Activated CD4-positive, alpha-beta T cell treated with anti-CD3 and anti-CD28 coated beads, Interleukin-2, amount 50 U/mL, for 48 hours (primary cell): ENCODE results near the gene TP53I11.

ENCODE experiments used
- DNase-seq, 2 experiments: peaks; one replicate each; pipeline ENCODE4 v3.0.0-alpha.2; 2020

The TP53I11 gene

GRCh38 chr11:44938066-44938691, 12.5 kb downstream of the TP53I11 start:
- no peak for DNase-seq

GRCh38 chr11:44936951-44937543, 13.6 kb downstream of the TP53I11 start:
- DNase-seq, result no peak

- DNase-seq, result peak; percentile 86 to 91
Observed at GRCh38 chr11:44936525-44936924, 14.2 kb downstream of the TP53I11 start.

DNA sequence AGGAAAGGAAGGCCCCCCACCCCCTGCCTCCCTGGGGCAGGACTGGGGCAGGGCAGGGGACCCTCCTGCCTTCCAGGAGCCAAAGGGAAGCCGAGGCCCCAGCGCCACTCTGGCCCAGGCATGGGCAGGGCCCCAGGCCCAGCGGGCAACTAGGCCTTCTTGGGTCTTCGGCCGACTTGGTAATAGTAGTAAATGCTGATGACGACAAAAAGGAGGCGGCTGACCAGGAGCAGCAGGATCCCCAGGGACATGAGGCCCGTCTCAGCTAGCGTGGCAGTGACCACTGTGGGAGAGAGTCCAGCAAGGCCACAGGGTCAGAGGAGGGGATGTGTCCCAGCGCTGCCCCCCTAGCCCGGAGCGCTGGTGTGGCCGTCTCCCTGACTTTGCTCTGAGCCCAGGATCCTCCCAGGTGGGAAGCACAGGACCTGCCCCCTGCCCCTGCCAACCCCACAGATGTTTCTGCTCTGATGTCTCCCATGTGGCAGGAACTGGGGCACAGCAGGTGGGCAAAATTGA, 15.9 kb downstream of the TP53I11 start:
- DNase-seq, result no peak

DNA sequence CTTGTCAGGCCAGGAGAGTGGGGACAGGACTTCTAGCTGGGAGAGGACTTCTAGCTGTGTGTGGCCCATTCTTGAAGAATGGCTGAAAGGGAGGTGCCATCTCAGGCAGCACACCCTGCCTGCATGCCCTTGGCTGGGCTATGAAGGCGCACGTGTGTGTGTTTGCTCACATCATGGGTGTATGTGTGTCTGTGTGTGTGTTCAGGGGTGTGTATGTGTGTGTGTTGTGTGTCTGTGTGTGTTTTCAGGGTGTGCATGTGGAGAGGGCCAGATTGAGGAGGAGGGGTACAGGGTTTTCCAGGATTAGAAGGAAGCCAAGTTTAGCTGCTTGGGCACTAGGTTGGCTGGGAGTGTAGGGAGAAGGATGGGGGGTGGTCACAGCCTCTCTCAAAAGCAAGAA, 16.6 kb downstream of the TP53I11 start:
- DNase-seq, result no peak

DNA sequence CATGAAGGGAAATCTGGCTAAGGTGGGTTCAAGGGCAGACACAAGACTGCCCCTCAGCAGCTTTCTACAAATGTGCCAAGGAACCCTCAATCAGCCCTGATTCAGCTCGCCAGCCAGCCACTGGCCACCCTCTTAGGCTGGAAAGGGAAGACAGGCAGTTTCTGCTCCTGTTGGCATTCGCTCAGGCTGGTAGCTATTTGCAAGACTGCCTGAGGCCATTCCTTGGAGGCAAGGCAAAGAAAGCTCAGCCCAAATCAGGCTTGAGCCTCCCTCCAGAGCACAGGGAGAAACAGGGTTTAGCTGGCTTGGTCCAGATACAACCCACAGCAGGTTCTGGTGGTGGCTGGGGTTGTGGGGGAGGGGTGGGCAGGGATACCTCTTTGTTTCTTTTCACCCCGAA, 19.2 kb downstream of the TP53I11 start:
- no peak for DNase-seq

DNA sequence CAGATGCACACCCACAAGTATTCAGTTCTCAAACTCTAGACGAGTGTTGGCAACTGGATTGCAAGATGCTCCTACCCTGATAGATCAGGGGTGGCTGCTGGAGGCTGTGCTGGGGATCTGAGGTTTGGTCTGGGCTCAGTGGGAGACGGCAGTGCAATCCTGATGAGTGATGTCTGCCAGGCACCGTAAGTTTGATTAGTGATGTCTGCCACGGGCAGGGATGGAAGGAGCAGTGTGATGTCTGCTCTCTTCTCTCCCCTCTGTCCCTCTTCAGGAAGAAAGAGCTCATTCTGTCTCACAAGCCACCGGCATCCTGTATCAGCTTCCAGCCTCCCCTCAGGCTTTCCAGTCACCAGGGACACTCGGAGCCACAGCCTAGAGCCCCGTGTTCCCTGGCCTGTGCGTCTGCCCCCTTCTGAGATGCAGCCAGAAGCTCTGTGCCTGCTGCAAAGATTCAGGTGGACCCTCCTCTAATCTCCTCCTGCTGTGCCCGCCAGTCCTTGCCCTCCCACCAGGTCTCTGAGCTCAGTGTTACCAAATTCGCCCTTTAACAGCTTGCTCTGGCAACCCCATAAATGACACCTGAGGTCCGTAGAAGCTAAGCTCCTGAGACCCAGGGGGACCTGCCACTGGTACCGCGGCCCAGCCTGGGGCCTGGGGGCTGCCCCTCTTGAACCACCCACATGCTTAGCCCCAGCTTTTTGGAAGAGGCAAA, 19.9 kb downstream of the TP53I11 start:
- DNase-seq, result no peak

DNA sequence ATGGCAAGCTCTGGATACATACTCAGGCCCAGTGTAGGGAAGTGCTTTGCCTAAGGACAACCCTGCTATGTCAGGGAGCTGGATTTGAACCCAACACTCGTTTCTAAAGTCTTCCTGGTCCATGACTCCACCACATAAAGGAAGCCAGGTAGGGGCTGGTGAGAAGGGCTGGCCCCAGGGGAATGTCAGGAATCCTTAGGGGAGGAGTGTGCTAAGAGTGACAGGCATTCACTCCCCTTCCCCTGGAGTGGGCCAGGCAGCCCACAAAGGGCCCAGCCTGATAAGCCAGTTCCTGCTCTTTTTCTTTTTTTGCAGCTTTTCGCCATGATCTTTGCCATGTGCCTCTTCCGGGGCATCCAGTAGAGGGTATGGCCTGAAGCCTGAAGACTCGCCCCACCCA, 21.9 kb downstream of the TP53I11 start:
- DNase-seq, result no peak

DNA sequence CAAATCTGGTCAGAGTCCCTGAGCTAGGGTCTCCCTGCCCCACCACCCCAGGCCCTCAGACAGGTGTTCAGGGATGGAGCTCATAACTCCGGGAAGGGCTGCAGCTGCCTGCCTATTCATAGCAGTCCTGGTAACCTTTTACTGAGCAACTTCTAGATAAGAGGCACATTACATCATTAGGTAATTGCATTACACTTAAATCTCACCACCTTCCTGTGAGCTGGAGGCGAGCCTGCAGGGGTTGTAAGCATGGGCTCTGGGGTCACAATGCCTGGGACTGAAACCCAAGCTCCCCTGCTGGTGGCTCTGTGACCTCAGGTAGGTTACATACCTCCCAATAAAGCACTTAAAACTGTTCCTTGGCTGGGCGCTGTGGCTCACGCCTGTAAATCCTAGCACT, 22.5 kb downstream of the TP53I11 start:
- DNase-seq, result no peak

GRCh38 chr11:44927174-44927661, 23.5 kb downstream of the TP53I11 start:
- peak; percentile 66 to 71 for DNase-seq

- no peak for DNase-seq
Observed at GRCh38 chr11:44926036-44926435, 24.6 kb downstream of the TP53I11 start.

GRCh38 chr11:44923806-44924205, 26.9 kb downstream of the TP53I11 start:
- DNase-seq, result no peak

DNA sequence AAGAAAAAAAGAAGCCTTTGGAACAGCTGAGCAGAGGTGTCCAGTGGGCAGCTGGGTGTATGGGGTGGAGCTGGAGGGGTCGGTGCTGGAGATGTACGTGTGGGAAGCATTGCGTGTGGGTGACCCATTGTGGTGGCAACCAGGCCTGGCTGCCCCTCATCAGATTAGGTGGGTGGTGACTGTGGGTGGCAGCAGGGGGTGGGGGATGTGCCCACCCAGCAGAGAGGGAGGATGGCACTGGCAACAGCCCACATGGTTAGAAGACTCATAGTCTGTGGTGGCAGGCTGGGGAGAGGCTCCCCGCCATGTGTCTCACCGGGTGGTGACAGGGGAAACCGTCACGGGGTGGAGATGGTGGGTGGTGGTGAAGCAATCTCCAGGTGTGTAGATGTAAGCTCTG, 27.6 kb downstream of the TP53I11 start:
- no peak for DNase-seq

GRCh38 chr11:44920451-44920850, 30.2 kb downstream of the TP53I11 start:
- DNase-seq, result no peak

DNA sequence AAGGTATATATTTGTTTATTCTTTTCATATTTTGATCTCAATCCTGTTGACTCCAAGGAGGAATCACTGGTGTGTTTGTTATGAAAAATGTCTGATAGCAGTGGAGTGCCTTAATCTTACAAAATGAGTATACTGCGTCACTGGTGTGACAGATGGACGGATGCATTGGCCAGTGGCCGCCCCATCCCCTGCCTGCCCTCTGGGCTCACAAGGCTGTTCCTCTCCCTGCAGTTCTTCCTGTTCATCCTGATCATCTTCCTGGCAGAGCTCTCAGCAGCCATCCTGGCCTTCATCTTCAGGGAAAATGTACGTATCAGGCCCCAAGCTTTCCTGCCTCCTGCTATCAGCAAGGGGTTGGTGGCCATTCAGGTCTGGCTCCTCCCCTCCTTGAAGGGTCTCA, 32.9 kb downstream of the TP53I11 start:
- DNase-seq, result no peak

DNA sequence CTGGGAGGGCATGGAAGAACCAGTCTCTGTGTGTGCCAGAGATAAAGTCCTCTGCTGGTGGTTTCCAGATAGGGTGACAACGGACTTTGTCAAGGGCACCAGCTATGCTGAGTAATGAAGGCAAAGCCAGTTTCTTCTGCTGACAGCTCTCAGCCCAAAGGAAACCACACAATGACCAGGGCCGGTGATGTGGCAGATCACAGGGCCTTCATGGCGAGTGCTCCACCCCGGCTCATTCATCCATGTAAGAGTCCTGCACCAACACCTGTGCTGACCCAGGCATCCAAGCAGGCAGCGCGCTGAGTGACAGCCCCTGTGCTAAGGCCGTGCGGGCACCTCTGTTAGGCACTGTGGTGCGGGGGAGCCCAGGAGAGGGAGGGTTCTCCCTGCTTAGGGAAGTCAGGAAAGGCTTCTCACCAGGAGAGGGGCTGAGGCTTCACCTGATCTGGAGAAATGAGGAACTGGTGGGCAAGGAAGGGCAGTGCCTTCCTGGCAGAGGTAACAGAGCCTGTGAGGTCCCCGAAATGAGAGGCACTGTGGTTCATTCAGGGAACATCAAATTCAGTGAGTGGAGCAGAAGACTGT, 33.8 kb downstream of the TP53I11 start:
- DNase-seq, result no peak

DNA sequence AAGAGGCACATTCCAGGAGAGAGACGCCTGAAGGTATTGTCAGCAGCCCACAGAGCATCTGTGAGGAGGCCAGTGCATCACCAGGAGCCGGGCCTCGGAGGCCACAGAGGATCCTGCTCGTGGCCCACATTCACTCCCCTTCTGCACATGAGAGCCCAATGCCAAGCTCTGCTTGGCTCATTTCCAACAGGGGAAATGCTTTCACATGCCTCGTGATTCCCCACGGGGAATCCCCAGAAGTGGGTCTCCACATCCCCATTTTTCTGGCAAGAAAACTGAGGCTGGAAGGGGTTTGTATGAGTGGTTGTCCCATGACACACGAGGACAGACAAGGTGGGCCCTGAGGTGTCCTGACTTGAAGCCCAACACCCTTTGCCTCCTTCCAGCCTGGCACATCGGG, 34.4 kb downstream of the TP53I11 start:
- no peak for DNase-seq

DNA sequence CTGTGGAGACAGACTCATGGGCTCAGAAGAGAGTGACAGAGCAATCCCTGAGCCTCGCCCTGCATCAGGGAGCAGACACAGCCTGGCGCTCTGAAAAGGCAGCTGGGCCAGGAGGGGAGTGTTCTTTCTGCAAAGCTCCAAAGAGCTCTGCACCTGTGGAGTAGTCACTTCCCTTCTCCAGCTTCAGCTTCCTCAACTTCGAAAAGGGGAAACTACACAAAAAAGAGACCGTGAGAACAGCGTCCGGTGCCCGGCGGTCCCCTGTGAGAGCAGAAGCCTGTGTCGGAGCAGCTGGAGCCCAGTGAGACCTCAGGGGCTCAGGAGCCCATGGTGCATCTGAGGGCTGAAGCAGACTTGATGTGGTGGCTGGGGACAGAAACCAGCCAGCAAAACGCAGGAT, 35.1 kb downstream of the TP53I11 start:
- no peak for DNase-seq

GRCh38 chr11:44915004-44915403, 35.7 kb downstream of the TP53I11 start:
- no peak for DNase-seq

GRCh38 chr11:44914105-44914504, 36.6 kb downstream of the TP53I11 start:
- no peak for DNase-seq

GRCh38 chr11:44913502-44913901, 37.2 kb downstream of the TP53I11 start:
- no peak for DNase-seq

DNA sequence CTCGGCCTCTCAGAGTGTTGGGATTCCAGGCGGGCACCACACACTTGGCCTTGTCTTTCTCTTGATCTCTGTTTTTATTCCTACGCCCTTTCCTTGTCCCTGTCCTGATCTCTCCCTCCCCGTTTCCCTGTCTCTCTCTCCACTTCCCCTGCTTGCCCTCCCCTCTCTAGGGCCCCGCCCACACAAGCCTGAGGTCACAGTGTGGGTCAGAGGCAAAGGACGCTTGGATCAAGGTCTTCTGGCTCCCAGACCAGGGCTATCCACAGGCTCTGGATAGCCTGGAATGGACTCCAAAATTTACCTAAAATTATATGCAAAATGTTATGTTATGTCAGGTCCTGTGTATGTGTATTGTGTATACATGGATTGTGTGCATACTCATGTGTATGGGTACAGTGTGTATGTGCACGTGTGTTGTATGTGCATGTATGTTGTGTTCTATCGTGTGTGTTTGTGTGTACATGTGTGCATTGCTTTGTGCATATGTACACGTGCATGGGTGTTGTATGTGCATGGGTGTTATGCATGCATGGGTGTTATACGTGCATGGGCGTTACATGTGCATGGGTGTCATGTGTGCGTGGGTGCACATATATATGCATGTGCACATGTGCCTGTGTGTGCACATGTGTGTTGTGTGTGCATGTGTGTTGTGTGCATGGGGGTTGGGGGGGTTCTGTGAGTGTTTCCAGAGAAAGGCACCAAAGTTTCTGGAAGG, 38.3 kb downstream of the TP53I11 start:
- DNase-seq, result no peak
